Eye (tissue), 1 donor: ENCODE measurements around the gene GOLGA6A.

Experiments
- DNase-seq: peaks from one replicate; pipeline ENCODE4 v3.0.0-alpha.2; 2015

The GOLGA6A gene

DNA sequence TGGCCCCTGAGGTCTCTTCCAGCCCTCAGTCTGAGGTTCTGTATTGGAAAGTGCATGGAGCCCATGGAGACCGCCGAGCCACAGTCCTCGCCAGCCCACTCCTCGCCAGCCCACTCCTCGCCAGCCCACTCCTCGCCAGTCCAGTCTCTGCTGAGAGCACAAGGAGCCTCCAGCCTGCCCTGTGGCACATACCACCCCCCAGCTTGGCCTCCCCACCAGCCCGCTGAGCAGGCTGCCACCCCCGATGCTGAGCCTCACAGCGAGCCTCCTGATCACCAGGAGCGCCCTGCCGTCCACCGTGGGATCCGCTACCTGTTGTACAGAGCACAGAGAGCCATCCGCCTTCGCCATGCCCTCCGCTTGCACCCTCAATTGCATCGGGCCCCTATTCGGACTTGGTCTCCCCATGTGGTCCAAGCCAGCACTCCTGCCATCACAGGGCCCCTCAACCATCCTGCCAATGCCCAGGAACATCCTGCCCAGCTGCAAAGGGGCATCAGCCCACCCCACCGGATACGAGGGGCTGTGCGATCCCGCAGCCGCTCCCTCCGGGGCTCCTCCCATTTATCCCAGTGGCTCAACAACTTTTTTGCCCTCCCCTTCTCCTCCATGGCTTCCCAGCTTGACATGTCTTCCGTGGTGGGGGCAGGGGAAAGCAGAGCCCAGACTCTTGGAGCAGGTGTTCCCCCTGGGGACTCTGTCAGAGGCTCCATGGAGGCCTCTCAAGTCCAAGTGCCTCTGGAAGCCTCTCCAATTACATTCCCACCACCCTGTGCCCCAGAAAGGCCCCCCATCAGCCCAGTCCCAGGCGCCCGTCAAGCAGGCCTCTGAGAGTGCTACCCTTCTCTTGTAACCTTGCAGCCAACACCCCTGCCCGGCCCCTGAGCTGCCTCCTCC, 47.0 kb downstream of the GOLGA6A start:
- DNase-seq, result no peak

DNA sequence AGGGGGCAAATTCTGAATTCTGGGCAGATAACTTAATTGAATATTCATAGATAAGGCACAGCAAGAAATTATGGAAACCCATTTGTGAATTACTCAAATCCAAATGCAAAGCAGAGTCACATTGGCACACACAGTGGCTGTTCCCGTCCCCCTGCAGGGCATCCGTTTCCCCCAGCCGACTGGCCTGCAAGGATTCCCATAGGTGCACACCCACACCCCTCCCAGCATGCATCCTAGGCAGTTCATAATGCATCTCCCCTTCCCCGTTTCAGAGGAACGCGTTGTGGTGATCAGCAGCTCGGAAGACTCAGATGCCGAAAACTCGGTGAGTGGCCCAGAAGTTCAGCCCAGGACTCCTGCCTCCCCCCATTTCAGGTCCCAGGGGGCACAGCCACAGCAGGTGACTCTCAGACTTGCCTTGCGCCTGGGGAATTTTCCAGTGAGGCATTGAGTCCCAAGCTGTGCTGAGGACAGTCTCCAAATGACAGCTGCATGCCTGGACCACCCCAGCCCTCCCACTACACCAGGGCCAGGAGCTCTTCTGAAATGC, 48.1 kb downstream of the GOLGA6A start:
- DNase-seq, result no peak

DNA sequence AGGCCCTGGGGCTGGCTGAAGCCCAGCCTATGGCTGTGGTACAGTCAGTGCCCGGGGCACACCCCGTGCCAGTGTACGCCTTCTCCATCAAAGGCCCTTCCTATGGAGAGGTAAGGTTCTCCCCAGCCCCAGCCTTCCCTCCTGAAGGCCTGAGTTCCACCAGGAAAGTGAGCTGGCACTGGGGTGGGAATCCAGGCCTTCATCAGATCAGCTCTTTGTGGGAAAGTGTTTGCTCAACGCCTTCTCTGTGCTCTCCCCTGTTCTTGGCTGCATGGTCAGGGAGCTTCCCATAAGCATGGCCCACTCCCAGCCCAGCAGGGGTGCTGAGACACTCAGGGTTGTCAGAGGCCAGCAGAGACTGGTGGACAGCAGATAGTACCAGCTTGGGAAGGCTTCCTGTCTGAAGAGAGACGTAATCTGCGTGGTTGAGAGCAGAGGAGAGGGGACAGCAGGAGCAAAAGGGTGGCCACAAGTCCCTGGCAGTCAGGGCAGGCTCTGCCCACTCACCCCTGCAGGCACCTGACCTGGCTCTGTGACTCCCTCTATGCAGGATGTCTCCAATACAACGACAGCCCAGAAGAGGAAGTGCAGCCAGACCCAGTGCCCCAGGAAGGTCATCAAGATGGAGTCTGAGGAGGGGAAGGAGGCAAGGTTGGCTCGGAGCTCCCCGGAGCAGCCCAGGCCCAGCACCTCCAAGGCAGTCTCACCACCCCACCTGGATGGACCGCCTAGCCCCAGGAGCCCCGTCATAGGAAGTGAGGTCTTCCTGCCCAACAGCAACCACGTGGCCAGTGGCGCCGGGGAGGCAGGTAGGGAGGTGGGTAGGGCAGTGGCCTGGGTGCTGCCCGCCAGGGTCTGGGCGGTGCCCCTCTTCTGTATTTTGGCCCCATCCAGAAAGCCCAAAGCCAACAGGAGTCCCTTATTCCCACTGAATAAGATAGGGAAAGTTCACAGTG, 49.5 kb downstream of the GOLGA6A start:
- DNase-seq, result no peak

DNA sequence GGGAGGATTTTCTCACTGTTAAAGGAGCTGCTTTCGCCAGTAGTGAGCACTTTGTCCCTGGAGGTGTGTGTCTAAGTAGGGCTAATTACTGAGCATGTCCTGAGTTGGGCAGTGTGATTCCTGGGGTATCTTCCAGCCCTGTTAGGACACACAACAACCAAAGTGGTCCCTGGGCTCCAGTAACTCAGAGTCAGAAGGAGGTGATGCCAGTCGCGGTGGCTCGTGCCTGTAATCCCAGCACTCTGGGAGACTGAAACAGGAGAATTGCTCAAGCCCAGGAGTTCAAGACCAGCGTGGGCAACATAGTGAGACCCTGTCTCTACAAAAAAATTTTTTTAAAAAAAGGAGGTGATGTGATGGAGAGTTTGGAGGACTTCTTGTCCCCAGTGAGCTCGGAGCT, 50.3 kb downstream of the GOLGA6A start:
- no peak for DNase-seq

DNA sequence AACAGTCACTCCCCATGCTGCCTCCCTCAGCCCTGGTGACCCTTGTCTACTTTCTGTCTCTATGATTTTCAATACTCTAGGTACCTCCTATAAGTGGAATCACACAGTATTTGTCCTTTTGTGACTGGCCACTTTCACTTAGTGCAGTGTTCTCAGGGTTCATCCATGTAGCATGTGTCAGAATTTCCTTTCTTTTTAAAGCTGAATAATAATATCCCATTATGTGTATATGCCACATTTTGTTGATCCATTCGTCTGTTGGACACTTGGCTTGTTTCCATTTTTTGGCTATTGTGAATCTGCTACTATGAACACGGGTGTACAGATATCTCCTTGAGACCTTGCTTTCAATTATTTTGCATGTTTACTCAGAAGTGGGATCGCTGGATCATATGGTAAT, 53.7 kb downstream of the GOLGA6A start:
- DNase-seq, result no peak

DNA sequence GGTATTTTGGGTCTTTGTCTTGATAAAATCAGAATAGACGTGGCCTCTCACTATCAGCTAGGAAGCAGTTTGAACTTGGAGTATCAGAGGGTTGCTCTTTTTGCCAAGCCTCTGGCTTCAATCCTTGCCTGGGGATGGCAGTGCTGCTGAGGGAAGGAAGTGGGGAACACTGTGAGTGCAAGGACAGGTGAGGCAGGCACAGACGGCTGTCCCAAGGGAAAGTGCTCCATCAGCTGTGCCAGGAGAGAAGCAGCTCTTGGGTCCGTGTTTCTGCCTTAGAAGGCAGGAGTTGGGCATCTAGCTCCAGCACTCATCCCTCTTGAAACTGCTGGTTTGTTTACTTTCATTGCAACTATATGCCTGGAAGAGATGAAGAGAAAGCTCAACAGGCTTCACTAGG, 54.7 kb downstream of the GOLGA6A start:
- no peak for DNase-seq

DNA sequence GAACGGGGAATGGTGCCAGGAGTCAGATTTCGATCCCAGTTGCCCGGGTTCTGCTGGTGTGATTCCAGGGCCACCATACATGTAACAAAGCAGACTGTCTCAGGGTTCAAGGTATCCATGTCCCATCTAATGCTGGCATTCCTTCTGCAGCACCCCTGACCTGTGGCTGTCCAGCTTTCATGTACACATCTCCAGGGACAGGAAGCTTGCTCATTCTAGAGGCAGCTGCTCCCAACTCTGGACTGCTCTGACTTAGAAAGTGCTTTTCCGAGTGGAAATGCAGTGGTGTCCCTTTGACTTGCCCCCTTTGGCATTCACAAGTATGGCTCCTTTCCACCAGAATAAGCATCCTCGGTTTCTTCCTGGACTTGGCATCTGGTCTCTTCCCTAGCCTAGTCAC, 56.9 kb downstream of the GOLGA6A start:
- DNase-seq, result no peak

DNA sequence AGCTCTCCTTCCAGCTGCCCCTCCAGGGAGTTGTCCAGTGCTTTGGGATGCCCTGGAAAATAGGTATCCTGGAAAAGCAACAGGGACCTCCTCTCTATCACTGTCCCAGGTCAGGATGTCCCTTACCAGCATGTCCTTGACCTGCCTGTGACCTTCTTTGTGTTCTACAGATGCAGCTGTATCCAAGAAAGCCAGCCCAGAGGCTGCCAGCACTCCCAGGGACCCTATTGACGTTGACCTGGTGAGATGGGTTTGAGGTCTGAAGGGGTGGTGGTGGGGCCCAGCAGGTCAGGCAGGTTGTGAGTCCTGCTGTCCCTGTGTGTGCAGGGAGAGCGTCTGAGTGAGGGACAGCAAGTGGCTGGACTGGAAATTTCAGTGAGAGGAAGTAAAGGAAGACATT, 57.7 kb downstream of the GOLGA6A start:
- no peak for DNase-seq

DNA sequence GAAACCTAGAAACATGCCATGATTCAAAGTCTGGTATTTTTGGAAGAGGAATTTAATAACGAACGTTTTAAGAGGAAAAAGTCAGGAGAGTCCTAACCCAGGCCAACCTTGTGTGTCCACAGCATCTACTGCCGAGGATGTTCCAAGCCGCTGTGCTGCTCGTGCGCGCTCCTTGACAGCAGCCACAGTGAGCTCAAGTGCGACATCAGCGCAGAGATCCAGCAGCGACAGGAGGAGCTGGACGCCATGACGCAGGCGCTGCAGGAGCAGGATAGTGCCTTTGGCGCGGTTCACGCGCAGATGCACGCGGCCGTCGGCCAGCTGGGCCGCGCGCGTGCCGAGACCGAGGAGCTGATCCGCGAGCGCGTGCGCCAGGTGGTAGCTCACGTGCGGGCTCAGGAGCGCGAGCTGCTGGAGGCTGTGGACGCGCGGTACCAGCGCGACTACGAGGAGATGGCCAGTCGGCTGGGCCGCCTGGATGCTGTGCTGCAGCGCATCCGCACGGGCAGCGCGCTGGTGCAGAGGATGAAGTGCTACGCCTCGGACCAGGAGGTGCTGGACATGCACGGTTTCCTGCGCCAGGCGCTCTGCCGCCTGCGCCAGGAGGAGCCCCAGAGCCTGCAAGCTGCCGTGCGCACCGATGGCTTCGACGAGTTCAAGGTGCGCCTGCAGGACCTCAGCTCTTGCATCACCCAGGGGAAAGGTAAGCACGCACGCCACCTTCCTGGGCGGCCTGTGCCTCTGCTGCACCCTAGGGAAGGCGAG, 59.5 kb downstream of the GOLGA6A start:
- DNase-seq, result no peak
